Measurements from ENCODE around the gene SIM2. TPM values are rescaled to one million over a fixed set of nuclear protein-coding genes. Genes with fewer than 3 reads are reported as not detected.

SIM2 gene
- polyA plus RNA-seq, 1 donor from 2014 or later, result not detected

- Histone ChIP-seq H3F3A (ENCODE audit: insufficient read depth, low read length, poor library complexity, severe bottlenecking) (no peaks in the 10 kb centered on the region), H4K20me1 (ENCODE audit: insufficient read depth) (no peaks in the 10 kb centered on the region), H2AFZ (ENCODE audit: low read depth, low read length) (no peak overlapping the region), H3K4me3 (ENCODE audit: low read length) (no peak overlapping the region), H3K9ac (ENCODE audit: low read length) (no peak overlapping the region), H3K9me3 (ENCODE audit: low read length) (no peaks in the 10 kb centered on the region), H3K79me2 (replicated peaks; ENCODE audit: insufficient read depth, low read length) (no peaks in the 10 kb centered on the region), H3K4me2 (ENCODE audit: low read length) (no peak overlapping the region), H3K27me3 (ENCODE audit: insufficient read depth, low read depth, low read length) (peaks cover 99% of the 10 kb centered on the region), H3K27ac (ENCODE audit: low read length) (no peak overlapping the region), H3K36me3 (ENCODE audit: insufficient read depth, low read length) (no peaks in the 10 kb centered on the region), H3K9me2 (ENCODE audit: insufficient read depth, low read length) (no peaks in the 10 kb centered on the region)
- no peak for TF ChIP-seq TAF1 (IDR thresholded peaks at IDR 0.05; ENCODE audit: low read depth)
- TF ChIP-seq EP300 (conservative IDR thresholded peaks at IDR 0.05; ENCODE audit: poor library complexity, severe bottlenecking), result no peak
- peak; percentile 13 for TF ChIP-seq EZH2 (IDR thresholded peaks at IDR 0.05; ENCODE audit: borderline replicate concordance, insufficient read depth, low read length, poor library complexity, severe bottlenecking)
- TF ChIP-seq MXI1 (conservative IDR thresholded peaks at IDR 0.05; ENCODE audit: poor library complexity, severe bottlenecking), result no peak
- no peak for TF ChIP-seq REST (IDR thresholded peaks at IDR 0.05; ENCODE audit: borderline replicate concordance)
- no peak for TF ChIP-seq RAD21 (conservative IDR thresholded peaks at IDR 0.05)
These were observed 2.2 kb downstream of the SIM2 start for GRCh38 chr21:36700971-36701755.

- Histone ChIP-seq H3F3A (ENCODE audit: insufficient read depth, low read length, poor library complexity, severe bottlenecking) (no peaks in the 10 kb centered on the region), H3K27ac (ENCODE audit: low read length) (no peak overlapping the region), H3K4me3 (ENCODE audit: low read length) (no peak overlapping the region), H3K27me3 (ENCODE audit: insufficient read depth, low read depth, low read length) (peaks cover 99% of the 10 kb centered on the region), H2AFZ (ENCODE audit: low read depth, low read length) (no peak overlapping the region), H3K9me2 (ENCODE audit: insufficient read depth, low read length) (no peaks in the 10 kb centered on the region), H3K36me3 (ENCODE audit: insufficient read depth, low read length) (no peaks in the 10 kb centered on the region), H3K79me2 (replicated peaks; ENCODE audit: insufficient read depth, low read length) (no peaks in the 10 kb centered on the region), H3K4me2 (ENCODE audit: low read length) (no peak overlapping the region), H3K9me3 (ENCODE audit: low read length) (no peaks in the 10 kb centered on the region), H3K9ac (ENCODE audit: low read length) (no peak overlapping the region), H4K20me1 (ENCODE audit: insufficient read depth) (no peaks in the 10 kb centered on the region)
- TF ChIP-seq REST (IDR thresholded peaks at IDR 0.05; ENCODE audit: borderline replicate concordance) (no peak), CTCF (IDR thresholded peaks at IDR 0.05; ENCODE audit: poor library complexity, severe bottlenecking) (no peak), POLR2AphosphoS5 (IDR thresholded peaks at IDR 0.05) (no peak), EZH2 (IDR thresholded peaks at IDR 0.05; ENCODE audit: borderline replicate concordance, insufficient read depth, low read length, poor library complexity, severe bottlenecking) (no peak), RAD21 (conservative IDR thresholded peaks at IDR 0.05) (no peak), MXI1 (conservative IDR thresholded peaks at IDR 0.05; ENCODE audit: poor library complexity, severe bottlenecking) (no peak), EP300 (conservative IDR thresholded peaks at IDR 0.05; ENCODE audit: poor library complexity, severe bottlenecking) (no peak), TAF1 (IDR thresholded peaks at IDR 0.05; ENCODE audit: low read depth) (no peak)
These were observed 3.1 kb downstream of the SIM2 start for GRCh38 chr21:36701756-36702621.
